ENCODE measurements around the gene OTX1.
"Not testable (repeated sequence)": the region's sequence is repeated elsewhere in the genome, so short reads cannot be mapped to it uniquely, and the experiment has no call there.

Gene OTX1

GRCh38 chr2:63058921-63059792 is 8.5 kb downstream of the OTX1 start:
- H3K36me3 Mint-ChIP-seq, result peaks cover 14% of the 10 kb centered on the region
- CTCF ChIA-PET, result no interaction called here
- H3K27me3 Mint-ChIP-seq, result peaks cover 75% of the 10 kb centered on the region
- H3K4me3 Mint-ChIP-seq, result no peak overlapping the region
- no peak for DNase-seq
- peaks cover 47% of the 10 kb centered on the region for H3K4me1 Mint-ChIP-seq
- no peaks in the 10 kb centered on the region for H3K9me3 Mint-ChIP-seq
- no peak overlapping the region for H3K27ac Mint-ChIP-seq

GRCh38 chr2:63059793-63060471 is 9.3 kb downstream of the OTX1 start:
- H3K36me3 Mint-ChIP-seq, result peaks cover 14% of the 10 kb centered on the region
- DNase-seq, result no peak
- H3K9me3 Mint-ChIP-seq, result no peaks in the 10 kb centered on the region
- H3K4me3 Mint-ChIP-seq, result peak overlapping the region; percentile 35
- peaks cover 67% of the 10 kb centered on the region for H3K27me3 Mint-ChIP-seq
- CTCF ChIA-PET, result no interaction called here
- H3K4me1 Mint-ChIP-seq, result peaks cover 40% of the 10 kb centered on the region
- H3K27ac Mint-ChIP-seq, result no peak overlapping the region

- CTCF ChIA-PET, result no interaction called here
- Mint-ChIP-seq H3K36me3 (peaks cover 14% of the 10 kb centered on the region), H3K9me3 (no peaks in the 10 kb centered on the region), H3K27me3 (peaks cover 61% of the 10 kb centered on the region), H3K4me1 (peaks cover 35% of the 10 kb centered on the region), H3K27ac (no peak overlapping the region), H3K4me3 (no peak overlapping the region)
- DNase-seq, result no peak
Observed at GRCh38 chr2:63060472-63060991, 9.9 kb downstream of the OTX1 start.

GRCh38 chr2:63064197-63064596 is 13.6 kb downstream of the OTX1 start:
- H3K4me3 Mint-ChIP-seq, result no peak overlapping the region
- DNase-seq, result no peak
- no peak overlapping the region for H3K27ac Mint-ChIP-seq
- H3K4me1 Mint-ChIP-seq, result peaks cover 5% of the 10 kb centered on the region
- peaks cover 37% of the 10 kb centered on the region for H3K27me3 Mint-ChIP-seq
- CTCF ChIA-PET, result no interaction called here
- peaks cover 4% of the 10 kb centered on the region for H3K36me3 Mint-ChIP-seq
- H3K9me3 Mint-ChIP-seq, result no peaks in the 10 kb centered on the region

- Mint-ChIP-seq H3K36me3 (peaks cover 4% of the 10 kb centered on the region), H3K4me3 (no peak overlapping the region), H3K4me1 (peaks cover 5% of the 10 kb centered on the region), H3K27me3 (peaks cover 33% of the 10 kb centered on the region), H3K27ac (no peak overlapping the region), H3K9me3 (no peaks in the 10 kb centered on the region)
- no peak for DNase-seq
- CTCF ChIA-PET, result no interaction called here
Observed at GRCh38 chr2:63064661-63065060, 14.0 kb downstream of the OTX1 start.

GRCh38 chr2:63066265-63066664 is 15.6 kb downstream of the OTX1 start:
- H3K27me3 Mint-ChIP-seq, result peaks cover 20% of the 10 kb centered on the region
- no peak overlapping the region for H3K27ac Mint-ChIP-seq
- CTCF ChIA-PET, result no interaction called here
- H3K4me3 Mint-ChIP-seq, result no peak overlapping the region
- H3K9me3 Mint-ChIP-seq, result no peaks in the 10 kb centered on the region
- H3K4me1 Mint-ChIP-seq, result no peaks in the 10 kb centered on the region
- DNase-seq, result no peak
- H3K36me3 Mint-ChIP-seq, result no peaks in the 10 kb centered on the region

- DNase-seq, result no peak
- Mint-ChIP-seq H3K27ac (no peak overlapping the region), H3K4me1 (no peaks in the 10 kb centered on the region), H3K27me3 (peaks cover 20% of the 10 kb centered on the region), H3K4me3 (no peak overlapping the region), H3K36me3 (no peaks in the 10 kb centered on the region), H3K9me3 (no peaks in the 10 kb centered on the region)
- CTCF ChIA-PET, result no interaction called here
Observed at GRCh38 chr2:63066838-63067237, 16.2 kb downstream of the OTX1 start.

- CTCF ChIA-PET, result no interaction called here
- no peak for DNase-seq
- Mint-ChIP-seq H3K4me3 (no peak overlapping the region), H3K9me3 (no peaks in the 10 kb centered on the region), H3K27me3 (peaks cover 15% of the 10 kb centered on the region), H3K27ac (no peak overlapping the region), H3K36me3 (no peaks in the 10 kb centered on the region), H3K4me1 (no peaks in the 10 kb centered on the region)
Observed at GRCh38 chr2:63071664-63072063, 21.0 kb downstream of the OTX1 start.

- CTCF ChIA-PET, result no interaction called here
- Mint-ChIP-seq H3K4me1 (no peaks in the 10 kb centered on the region), H3K27me3 (peaks cover 15% of the 10 kb centered on the region), H3K27ac (no peak overlapping the region), H3K9me3 (no peaks in the 10 kb centered on the region), H3K36me3 (no peaks in the 10 kb centered on the region), H3K4me3 (no peak overlapping the region)
- no peak for DNase-seq
Observed at GRCh38 chr2:63073994-63074393, 23.4 kb downstream of the OTX1 start.

GRCh38 chr2:63074399-63074798 is 23.8 kb downstream of the OTX1 start:
- H3K4me1 Mint-ChIP-seq, CTCF ChIA-PET, H3K4me3 Mint-ChIP-seq, H3K36me3 Mint-ChIP-seq, DNase-seq, H3K9me3 Mint-ChIP-seq, H3K27ac Mint-ChIP-seq: not testable (repeated sequence)
- peaks cover 15% of the 10 kb centered on the region for H3K27me3 Mint-ChIP-seq

- DNase-seq, result no peak
- H3K4me3 Mint-ChIP-seq, result no peak overlapping the region
- H3K36me3 Mint-ChIP-seq, result no peaks in the 10 kb centered on the region
- no peaks in the 10 kb centered on the region for H3K9me3 Mint-ChIP-seq
- H3K27ac Mint-ChIP-seq, result no peak overlapping the region
- no peaks in the 10 kb centered on the region for H3K4me1 Mint-ChIP-seq
- CTCF ChIA-PET, result no interaction called here
- H3K27me3 Mint-ChIP-seq, result peaks cover 11% of the 10 kb centered on the region
Observed at GRCh38 chr2:63078852-63079606, 28.4 kb downstream of the OTX1 start.

- no peak for DNase-seq
- no peaks in the 10 kb centered on the region for H3K9me3 Mint-ChIP-seq
- H3K27ac Mint-ChIP-seq, result no peak overlapping the region
- H3K4me1 Mint-ChIP-seq, result no peaks in the 10 kb centered on the region
- CTCF ChIA-PET, result no interaction called here
- no peaks in the 10 kb centered on the region for H3K36me3 Mint-ChIP-seq
- H3K27me3 Mint-ChIP-seq, result peaks cover 9% of the 10 kb centered on the region
- H3K4me3 Mint-ChIP-seq, result no peak overlapping the region
Observed at GRCh38 chr2:63081404-63081803, 30.8 kb downstream of the OTX1 start.

- CTCF ChIA-PET, result no interaction called here
- Mint-ChIP-seq H3K9me3 (no peaks in the 10 kb centered on the region), H3K27me3 (no peaks in the 10 kb centered on the region), H3K4me3 (no peak overlapping the region), H3K27ac (no peak overlapping the region), H3K36me3 (no peaks in the 10 kb centered on the region), H3K4me1 (no peaks in the 10 kb centered on the region)
- no peak for DNase-seq
Observed at GRCh38 chr2:63086687-63087086, 36.1 kb downstream of the OTX1 start.

GRCh38 chr2:63092401-63092800 is 41.8 kb downstream of the OTX1 start:
- CTCF ChIA-PET, result no interaction called here
- H3K36me3 Mint-ChIP-seq, result no peaks in the 10 kb centered on the region
- H3K4me1 Mint-ChIP-seq, result no peaks in the 10 kb centered on the region
- DNase-seq, result no peak
- H3K4me3 Mint-ChIP-seq, result no peak overlapping the region
- H3K27me3 Mint-ChIP-seq, result no peaks in the 10 kb centered on the region
- H3K9me3 Mint-ChIP-seq, result no peaks in the 10 kb centered on the region
- H3K27ac Mint-ChIP-seq, result no peak overlapping the region
